H7 (cell line): Measurements from ENCODE around the gene UBE2F. TPM values are rescaled to one million over a fixed set of nuclear protein-coding genes. Genes with fewer than 3 reads are reported as not detected.

ENCODE experiments used
- DNase-seq: peaks from one replicate; pipeline ENCODE4 v3.0.0; 2012
- H3K27me3 ChIP-seq: 2 replicates; pipeline ENCODE4 v1.6.0; 2011; ENCODE audit warnings: mild to moderate bottlenecking, low read length; ENCODE audit not compliant: control insufficient read depth, insufficient read depth
- H3K36me3 ChIP-seq: replicated peaks from 2 replicates; pipeline ENCODE4 v1.5.1; 2011; ENCODE audit warnings: low read length; ENCODE audit not compliant: control insufficient read depth, insufficient read depth
- H3K4me3 ChIP-seq: 2 replicates; pipeline ENCODE4 v1.5.1; 2011; ENCODE audit warnings: low read depth, mild to moderate bottlenecking, control low read depth, low read length, moderate library complexity; ENCODE audit not compliant: insufficient read depth
- total RNA-seq: library from RNA; depleted of rRNA; stranded (reverse); fragments of >200 nt; shearing (Covaris generic); gene quantifications from 2 replicates; pipeline ENCODE4 v1.2.3, GENCODE V29; 2014; rRNA removed

UBE2F gene
- total RNA-seq, 1 experiment from 2014 or later, result 54.8 TPM

DNA sequence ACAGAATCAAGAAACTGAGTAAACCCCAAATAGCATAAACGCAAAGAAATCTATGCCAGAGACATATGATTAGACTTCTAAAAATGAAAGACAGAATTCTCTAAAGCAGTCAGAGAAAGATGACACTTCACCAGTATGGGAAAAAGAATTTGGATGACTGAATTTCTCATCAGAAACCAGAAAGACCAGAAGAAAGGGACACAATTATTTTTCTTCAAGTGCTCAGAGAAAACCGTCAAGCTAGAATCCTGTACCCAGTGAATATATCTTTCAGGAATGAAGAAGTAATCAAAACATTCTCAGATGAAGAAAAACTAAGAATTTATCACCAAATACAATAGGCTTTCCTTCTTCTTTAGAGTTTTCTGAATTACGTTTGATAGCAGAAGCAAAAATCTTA, 119.1 kb downstream of the UBE2F start:
- DNase-seq, result no peak
- Histone ChIP-seq H3K27me3 (no peaks in the 10 kb centered on the region), H3K4me3 (no peak overlapping the region), H3K36me3 (peaks cover 23% of the 10 kb centered on the region)

DNA sequence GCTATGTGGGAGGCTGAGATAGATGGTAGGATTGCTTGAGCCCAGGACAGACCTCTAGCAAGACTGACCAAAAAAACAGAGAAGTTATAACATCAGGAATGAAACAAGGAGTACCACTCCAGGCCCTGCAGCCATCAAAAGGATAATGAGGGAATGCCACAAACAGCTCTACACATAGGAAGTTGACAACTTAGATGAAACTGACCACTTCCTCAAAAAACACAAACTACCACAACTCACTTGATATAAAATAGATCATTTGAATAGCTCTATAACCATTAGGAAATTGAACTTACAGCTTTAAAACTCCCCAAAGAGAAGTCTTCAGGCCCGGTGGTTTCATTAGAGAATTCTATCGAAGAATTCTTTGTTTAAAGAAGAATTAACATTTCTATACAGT, 120.4 kb downstream of the UBE2F start:
- DNase-seq, result no peak

DNA sequence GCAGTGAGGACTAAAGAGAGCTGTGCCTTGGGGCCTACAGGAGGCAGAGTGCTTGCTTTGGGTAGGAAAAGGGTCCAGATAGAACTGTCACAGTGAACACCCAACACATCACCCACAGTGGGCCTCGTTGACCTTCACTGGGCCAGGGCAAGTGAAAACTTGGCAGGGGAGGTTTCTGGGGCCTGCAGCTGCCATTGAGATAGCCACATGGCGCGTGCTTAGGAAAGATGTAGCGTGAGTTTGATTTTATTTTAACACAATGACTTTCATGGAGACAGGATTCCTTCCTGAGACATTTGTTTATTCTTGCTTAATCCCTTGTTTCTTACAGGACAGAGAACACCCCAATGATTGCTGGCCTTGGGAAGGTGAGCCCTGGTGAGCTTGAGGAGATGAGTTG, 124.1 kb downstream of the UBE2F start:
- H3K4me3 ChIP-seq, result no peak overlapping the region
- no peaks in the 10 kb centered on the region for H3K27me3 ChIP-seq
- peaks cover 2% of the 10 kb centered on the region; the same call in 1 of the 2 replicates for H3K36me3 ChIP-seq
- no peak for DNase-seq

More for the DNA sequence above, 120.4 kb downstream of the UBE2F start:
- H3K36me3 ChIP-seq, result peaks cover 16% of the 10 kb centered on the region
- no peaks in the 10 kb centered on the region for H3K27me3 ChIP-seq
- no peak overlapping the region for H3K4me3 ChIP-seq

GRCh38 chr2:238091436-238092060, 124.7 kb downstream of the UBE2F start:
- H3K36me3 ChIP-seq, result no peaks in the 10 kb centered on the region; the same call in 1 of the 2 replicates
- no peaks in the 10 kb centered on the region for H3K27me3 ChIP-seq
- no peak overlapping the region for H3K4me3 ChIP-seq
- no peak for DNase-seq

Other genes starting within 250 kb of the UBE2F start
- 0.94 and 1.6 TPM in 2 replicates for gene RBM44, start 168.2 kb upstream of the UBE2F start, total RNA-seq
- 0.17 and 0.78 TPM in 2 replicates for gene RAMP1, start 107.4 kb upstream of the UBE2F start, total RNA-seq
- gene SCLY, start 94.0 kb downstream of the UBE2F start, total RNA-seq, result 50.6 and 53.0 TPM in 2 replicates
- gene ESPNL, start 133.3 kb downstream of the UBE2F start, total RNA-seq, result 0.81 and 1.5 TPM in 2 replicates
- gene KLHL30, start 171.7 kb downstream of the UBE2F start, total RNA-seq, result 0.04 and 0.10 TPM in 2 replicates
- 8.8 and 11.2 TPM in 2 replicates for gene ERFE, start 192.0 kb downstream of the UBE2F start, total RNA-seq
- gene ILKAP, start 236.7 kb downstream of the UBE2F start, total RNA-seq, result 12.8 and 18.5 TPM in 2 replicates